Glomerular endothelial cell (primary cell): ENCODE data around the gene EEF1A1. TPM values are rescaled to one million over a fixed set of nuclear protein-coding genes. Genes with fewer than 3 reads are reported as not detected.
"Not testable (repeated sequence)": the region's sequence is repeated elsewhere in the genome, so short reads cannot be mapped to it uniquely, and the experiment has no call there.

Source experiments
- DNase-seq: peaks from one replicate; pipeline ENCODE4 v3.0.0-alpha.2; 2011; ENCODE audit warnings: low read depth, low spot score; ENCODE audit errors: extremely low read depth
- total RNA-seq: library from RNA; depleted of rRNA; stranded (reverse); fragments of >200 nt; gene quantifications from 2 replicates; pipeline ENCODE4 v1.2.3, GENCODE V29; 2015

The EEF1A1 gene
- total RNA-seq, 1 donor from 2014 or later = 7,387 TPM

- no peak for DNase-seq
Measured at GRCh38 chr6:73508776-73509175, 12.1 kb downstream of the EEF1A1 start.

- no peak for DNase-seq
Measured at GRCh38 chr6:73506246-73506645, 14.6 kb downstream of the EEF1A1 start.

GRCh38 chr6:73505705-73506104, 15.1 kb downstream of the EEF1A1 start:
- DNase-seq = not testable (repeated sequence)

- no peak for DNase-seq
Measured at GRCh38 chr6:73505142-73505541, 15.7 kb downstream of the EEF1A1 start.

GRCh38 chr6:73504160-73504559, 16.7 kb downstream of the EEF1A1 start:
- DNase-seq = no peak

GRCh38 chr6:73503027-73503772, 17.6 kb downstream of the EEF1A1 start:
- DNase-seq = no peak

GRCh38 chr6:73497915-73498314, 22.9 kb downstream of the EEF1A1 start:
- DNase-seq = no peak

- DNase-seq = no peak
Measured at GRCh38 chr6:73491377-73491776, 29.5 kb downstream of the EEF1A1 start.

GRCh38 chr6:73487473-73487872, 33.4 kb downstream of the EEF1A1 start:
- DNase-seq = no peak

GRCh38 chr6:73484438-73484837, 36.4 kb downstream of the EEF1A1 start:
- DNase-seq = no peak

GRCh38 chr6:73481969-73482368, 38.9 kb downstream of the EEF1A1 start:
- DNase-seq = no peak

- no peak for DNase-seq
Measured at GRCh38 chr6:73477407-73477806, 43.4 kb downstream of the EEF1A1 start.

- DNase-seq = no peak
Measured at GRCh38 chr6:73476723-73477122, 44.1 kb downstream of the EEF1A1 start.

- no peak for DNase-seq
Measured at GRCh38 chr6:73471686-73472290, 49.0 kb downstream of the EEF1A1 start.

Other genes with a start within 250 kb of the EEF1A1 start
- not detected in 2 replicates for gene DPPA5, start 166.8 kb downstream of the EEF1A1 start, total RNA-seq
- not detected in 2 replicates for gene KHDC3L, start 158.4 kb downstream of the EEF1A1 start, total RNA-seq
- gene OOEP, start 151.1 kb downstream of the EEF1A1 start, total RNA-seq = not detected in 2 replicates
- 1.2 TPM in 1 of 2 replicates, not detected in the other for gene DDX43, start 126.2 kb downstream of the EEF1A1 start, total RNA-seq
- 3.4 and 7.7 TPM in 2 replicates for gene CGAS, start 68.7 kb downstream of the EEF1A1 start, total RNA-seq
- gene MTO1, start 59.3 kb downstream of the EEF1A1 start, total RNA-seq = 17.7 and 18.3 TPM in 2 replicates
- 22.8 and 28.3 TPM in 2 replicates for gene SLC17A5, start 133.0 kb upstream of the EEF1A1 start, total RNA-seq
- gene CD109, start 175.2 kb upstream of the EEF1A1 start, total RNA-seq = 85.1 and 100 TPM in 2 replicates